ENCODE measurements around the gene ARMC3.
"Not testable (repeated sequence)": the region's sequence is repeated elsewhere in the genome, so short reads cannot be mapped to it uniquely, and the experiment has no call there.

ARMC3 gene

DNA sequence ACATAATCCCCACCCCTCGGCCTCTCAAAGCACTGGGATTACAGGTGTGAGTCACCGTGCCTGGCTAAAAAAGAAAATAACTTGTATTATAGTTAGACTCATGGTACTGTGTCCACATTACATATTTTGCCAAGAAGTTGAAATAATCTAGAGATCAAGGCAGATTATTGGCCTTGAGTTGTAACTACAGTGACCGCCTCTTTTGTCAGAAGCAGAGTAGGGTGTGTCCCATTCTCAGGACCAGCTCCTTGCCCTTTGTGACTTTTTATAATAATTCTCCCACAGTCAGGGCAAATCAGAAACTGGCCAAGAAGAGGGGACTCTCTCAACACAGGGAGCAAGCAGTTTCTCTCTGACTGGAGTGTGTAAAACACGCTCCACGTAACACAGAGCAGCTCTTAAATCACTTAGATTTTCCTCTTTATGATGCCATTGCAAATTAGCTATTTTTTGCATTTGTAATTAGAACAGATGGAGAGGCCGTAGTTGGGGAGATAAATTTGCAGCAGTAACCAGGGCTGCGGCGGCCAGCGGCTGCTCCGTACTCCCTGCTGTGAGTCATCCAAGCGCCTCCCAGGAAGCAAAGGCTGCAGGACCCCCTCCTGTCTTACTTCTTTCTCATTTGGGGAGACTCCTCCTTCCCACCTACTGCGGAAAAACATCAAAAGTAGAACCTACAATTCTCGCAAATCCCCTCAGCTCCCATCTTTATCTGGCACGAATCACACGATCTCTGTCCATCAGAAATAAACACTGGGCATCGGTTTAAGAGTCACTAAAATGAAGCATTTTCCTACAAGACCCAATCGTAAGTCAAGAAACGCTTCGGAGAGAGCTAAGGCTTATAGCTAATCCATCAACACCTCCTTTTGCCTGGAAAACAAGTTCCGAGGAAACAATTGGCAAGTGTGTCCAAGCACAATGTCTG is 135.5 kb downstream of the ARMC3 start:
- FAIRE-seq: no peak
- no peak for DNase-seq (ENCODE audit: insufficient read length, low spot score)
- no peak for TF ChIP-seq POLR2A (IDR thresholded peaks at IDR 0.05; ENCODE audit: low read depth, low read length)

DNA sequence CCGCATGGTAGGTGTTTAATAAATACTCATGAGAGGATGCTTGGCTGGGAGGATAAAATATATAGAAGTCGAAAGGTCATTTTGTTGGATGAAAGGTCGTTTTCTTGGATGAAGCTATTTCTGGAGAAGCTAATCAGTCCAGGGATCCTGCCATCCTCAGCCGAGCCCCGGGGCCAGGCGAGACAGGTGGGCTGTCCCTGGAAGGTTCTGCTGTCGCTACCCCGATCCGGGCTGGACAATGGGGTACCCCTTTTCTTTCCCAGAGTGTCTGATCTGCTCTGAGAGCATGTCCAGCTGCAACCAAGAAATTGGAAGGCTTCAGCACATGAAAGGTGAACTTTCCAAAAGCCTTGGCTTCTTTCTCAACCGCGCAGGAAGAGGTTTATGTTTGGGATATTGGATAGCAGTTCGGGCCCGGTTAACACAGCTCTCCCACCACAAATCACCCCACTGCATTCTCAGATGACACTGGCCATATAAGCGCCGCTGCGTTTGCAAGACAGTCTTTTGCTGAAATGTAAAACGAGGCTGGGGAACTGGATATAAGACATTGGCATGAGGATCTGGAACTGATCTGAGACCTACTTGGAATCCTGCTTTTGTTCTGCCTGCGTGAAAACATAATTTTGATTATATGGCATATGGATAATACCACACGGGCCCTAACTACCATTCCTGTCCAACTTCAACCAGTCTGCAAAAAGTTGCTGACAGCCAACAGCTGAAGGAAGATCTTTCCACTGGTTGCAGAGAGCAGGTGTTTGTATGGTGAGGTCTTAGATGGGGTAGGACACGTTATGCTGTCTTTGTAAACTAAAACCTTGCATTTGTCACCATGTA is 136.3 kb downstream of the ARMC3 start:
- DNase-seq (ENCODE audit: insufficient read length, low spot score) (no peak), FAIRE-seq (no peak)
- no peak for TF ChIP-seq POLR2A (IDR thresholded peaks at IDR 0.05; ENCODE audit: low read depth, low read length)

DNA sequence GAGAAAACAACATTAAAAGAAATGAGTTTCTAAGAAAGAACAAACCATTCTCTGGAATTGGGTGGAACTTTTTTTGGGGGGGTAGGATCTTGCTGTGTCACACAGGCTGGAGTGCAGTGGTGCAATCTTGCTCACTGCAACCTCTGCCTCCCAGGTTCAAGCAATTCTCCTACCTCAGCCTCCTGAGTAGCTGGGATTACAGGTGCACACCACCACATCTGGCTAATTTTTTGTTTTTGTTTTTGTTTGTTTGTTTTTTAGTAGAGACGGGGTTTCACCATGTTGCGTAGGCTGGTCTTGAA is 136.9 kb downstream of the ARMC3 start:
- DNase-seq (ENCODE audit: insufficient read length, low spot score); FAIRE-seq: not testable (repeated sequence)

DNA sequence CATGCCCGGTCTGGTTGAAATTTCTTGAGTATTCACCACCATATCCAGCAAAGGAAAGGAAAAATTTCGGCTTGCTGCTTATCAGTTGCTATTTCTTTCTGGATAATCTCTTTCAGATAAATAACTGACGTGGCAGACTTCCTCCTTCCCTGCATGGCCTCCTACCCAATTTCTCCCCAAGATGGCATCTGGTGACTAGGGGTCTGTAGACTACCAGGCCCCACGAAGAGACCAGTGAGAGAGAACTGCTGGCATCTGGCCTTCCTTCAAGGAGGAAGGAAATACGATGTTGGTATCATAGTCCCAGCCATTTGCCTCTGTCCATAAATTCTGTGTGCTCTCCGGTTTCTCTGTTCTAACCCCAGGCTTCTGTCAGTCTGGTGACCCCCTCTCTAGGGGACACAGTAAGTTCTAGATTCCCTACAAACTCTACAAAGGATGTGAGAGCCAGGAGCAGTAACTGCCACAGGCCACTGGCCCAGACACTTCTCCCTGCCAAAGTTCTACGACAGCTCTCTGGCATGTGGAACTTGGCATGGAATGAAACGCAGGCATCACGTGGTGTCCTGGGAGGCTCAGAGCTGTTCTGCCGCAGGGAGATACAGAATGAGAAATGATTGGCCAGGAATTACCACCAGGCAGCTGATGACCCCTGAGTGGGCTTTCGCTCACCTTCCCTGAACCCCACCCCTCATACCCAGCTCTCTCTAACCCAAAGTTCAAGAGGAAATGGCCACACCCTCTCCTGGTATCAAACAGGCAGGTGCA is 137.5 kb downstream of the ARMC3 start:
- no peak for FAIRE-seq
- TF ChIP-seq POLR2A (IDR thresholded peaks at IDR 0.05; ENCODE audit: low read depth, low read length): no peak
- peak; percentile 33 for DNase-seq (ENCODE audit: insufficient read length, low spot score)

DNA sequence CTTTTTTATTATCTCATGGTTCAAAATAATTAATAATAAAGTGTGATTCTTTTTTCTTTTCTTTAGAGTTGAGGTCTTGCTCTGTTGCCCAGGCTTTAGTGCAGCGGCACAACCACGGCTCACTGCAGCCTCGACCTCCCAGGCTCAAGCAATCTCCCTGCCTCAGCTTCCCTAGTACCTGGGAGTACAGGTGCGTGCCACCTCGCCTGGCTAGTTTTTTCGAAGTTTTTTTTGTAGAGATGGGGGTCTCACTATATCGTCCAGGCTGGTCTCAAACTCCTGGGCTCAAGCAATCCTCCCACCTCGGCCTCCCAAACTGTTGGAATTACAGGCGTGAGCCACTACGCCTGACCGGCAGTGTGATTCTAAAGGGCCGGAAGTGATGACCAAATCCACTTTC is 139.5 kb downstream of the ARMC3 start:
- TF ChIP-seq POLR2A (IDR thresholded peaks at IDR 0.05; ENCODE audit: low read depth, low read length): no peak
- FAIRE-seq (no peak), DNase-seq (ENCODE audit: insufficient read length, low spot score) (no peak)

DNA sequence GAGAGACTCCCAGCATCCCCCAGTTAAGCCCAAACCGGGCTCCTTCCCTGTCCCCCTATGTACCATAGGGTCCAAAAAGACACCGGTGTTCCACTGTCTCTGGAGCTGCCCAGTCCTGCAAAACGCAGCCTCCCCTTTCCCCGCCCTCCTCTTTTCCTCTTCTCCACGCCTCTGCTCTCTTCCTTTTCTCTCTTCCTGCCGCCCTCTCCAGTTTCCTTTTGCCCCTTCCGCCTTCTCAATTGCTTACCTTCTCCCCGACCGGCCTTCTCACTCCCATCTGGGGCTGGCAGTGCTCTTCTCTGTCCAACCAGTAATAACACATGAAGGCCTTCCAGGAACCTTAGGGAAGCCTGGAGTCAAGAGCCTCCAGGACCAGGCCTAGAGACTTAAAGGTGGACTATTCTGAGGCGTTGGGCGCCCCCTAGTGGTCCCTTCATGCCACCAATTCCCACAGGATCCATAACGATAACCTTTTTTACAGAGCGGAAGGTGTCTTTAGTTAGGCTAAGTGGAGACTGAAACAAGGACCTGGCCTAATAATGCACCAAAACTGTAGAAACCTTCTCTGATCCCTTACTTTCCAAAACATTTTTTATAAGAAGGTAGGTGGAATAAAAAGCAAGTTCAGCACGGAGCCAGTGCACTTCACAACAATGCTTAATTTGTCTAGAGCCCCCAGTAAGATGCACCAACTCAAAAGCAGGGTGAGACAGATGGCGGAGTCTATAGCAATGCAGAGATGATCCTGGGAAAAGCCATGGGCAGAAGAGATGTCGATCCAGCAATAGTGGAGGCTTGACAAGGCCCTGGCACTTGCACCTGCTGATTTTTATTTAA is 140.3 kb downstream of the ARMC3 start:
- FAIRE-seq (peak; percentile 73), DNase-seq (ENCODE audit: insufficient read length, low spot score) (peak; percentile 55)
- TF ChIP-seq POLR2A (IDR thresholded peaks at IDR 0.05; ENCODE audit: low read depth, low read length): no peak

DNA sequence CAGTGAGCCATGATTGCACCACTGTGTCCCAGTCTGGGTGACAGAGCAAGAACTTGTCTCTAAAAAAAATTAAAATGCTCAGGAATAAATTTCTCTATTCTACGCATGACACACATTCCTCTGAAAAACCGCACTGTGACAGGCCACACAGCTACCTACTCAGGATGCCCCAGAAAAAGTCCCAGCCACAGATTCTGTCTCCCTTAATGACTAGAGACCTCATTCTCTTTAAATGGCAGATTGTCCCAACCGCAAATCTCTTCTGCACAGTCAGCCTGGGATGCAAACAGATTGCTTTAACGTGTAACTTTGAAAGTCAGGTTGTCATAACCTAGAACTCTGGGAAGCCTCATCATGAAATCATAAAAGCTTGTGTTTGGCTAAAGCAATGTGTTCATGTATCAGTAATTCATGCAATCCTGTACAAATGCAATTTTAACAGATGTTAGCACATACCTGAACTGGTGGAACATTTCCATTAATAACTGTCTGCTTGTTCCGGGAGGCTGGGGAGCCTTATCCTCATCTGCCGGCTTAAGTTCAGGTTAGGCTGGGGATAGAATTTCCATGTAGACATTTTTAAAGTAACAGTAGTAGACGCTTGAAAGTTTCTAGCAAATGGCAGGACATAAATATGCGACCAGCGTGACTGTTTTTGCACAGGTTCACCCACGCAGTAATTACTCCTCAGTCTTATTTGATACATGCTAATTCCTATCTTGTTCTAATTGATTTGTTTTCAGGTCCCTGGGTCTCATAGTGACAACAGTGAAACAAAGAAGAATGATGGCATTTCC is 141.4 kb downstream of the ARMC3 start:
- FAIRE-seq (no peak), DNase-seq (ENCODE audit: insufficient read length, low spot score) (no peak)
- no peak for TF ChIP-seq POLR2A (IDR thresholded peaks at IDR 0.05; ENCODE audit: low read depth, low read length)

DNA sequence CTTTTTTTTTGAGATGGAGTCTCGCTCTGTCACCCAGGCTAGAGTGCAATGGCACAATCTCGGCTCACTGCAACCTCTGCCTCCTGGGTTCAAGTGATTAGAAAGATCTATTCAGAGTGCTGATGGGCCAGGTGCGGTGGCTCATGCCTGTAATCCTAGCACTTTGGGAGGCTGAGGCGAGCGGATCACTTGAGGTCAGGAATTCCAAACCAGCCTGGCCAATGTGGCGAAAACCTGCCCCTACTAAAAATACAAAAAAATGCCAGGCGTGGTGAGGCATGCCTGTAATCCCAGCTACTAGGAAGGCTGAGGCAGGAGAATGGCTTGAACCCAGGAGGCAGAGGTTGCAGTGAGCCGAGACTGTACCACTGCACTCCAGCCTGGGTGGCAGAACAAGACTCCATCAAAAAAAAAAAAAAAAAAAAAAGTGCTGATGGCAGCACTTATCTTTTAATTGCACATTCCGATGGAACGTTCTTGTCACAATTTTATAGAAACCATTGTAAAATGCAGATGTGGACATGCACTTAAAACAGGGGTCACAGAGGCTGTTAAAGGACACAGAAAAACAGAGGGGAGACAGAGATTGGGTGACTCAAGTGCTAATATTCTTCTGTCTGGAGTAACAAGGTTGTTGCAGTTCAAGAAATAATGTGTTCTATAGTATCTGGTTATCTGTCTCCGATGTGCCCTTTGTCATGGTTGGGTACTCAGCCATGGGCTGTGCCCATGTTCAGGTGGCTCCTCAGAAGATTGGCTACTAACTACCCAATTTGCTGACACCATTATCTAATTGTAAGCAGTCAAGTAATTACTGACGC is 142.4 kb downstream of the ARMC3 start:
- not testable (repeated sequence) for FAIRE-seq; DNase-seq (ENCODE audit: insufficient read length, low spot score)

DNA sequence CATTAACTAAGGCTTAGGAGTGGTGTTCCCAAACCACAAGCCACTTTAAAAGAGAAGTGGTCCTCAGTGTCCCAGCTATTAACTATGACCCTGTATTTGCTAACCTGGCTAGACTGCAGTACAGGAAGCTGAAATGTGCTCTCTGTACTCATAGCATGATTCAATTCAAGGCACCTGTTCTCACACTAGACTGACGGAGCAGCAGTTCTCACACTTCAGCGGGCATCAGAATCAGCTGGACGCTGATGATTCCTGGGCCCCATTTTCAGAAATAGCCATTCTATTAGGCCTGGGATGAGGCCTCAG is 143.0 kb downstream of the ARMC3 start:
- FAIRE-seq (no peak), DNase-seq (ENCODE audit: insufficient read length, low spot score) (no peak)
- no peak for TF ChIP-seq POLR2A (IDR thresholded peaks at IDR 0.05; ENCODE audit: low read depth, low read length)

DNA sequence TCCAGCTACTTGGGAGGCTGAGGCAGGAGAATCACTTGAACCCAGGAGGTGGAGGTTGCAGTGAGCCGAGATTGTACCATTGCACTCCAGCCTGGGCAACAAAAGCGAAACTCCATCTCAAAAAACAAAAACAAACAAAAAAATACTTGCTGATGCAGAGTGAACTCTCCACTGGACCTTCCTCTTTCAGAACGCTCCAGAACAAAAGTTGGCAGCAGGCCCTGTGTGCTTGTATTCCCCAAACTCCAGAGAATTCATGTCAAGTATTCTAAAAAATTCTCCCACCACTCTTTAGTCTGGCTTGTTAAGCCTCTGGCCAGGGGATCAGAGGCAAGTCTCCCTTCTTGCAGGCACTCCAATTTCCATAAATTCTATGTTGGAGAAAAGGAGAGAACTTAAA is 144.7 kb downstream of the ARMC3 start:
- not testable (repeated sequence) for DNase-seq (ENCODE audit: insufficient read length, low spot score); FAIRE-seq

DNA sequence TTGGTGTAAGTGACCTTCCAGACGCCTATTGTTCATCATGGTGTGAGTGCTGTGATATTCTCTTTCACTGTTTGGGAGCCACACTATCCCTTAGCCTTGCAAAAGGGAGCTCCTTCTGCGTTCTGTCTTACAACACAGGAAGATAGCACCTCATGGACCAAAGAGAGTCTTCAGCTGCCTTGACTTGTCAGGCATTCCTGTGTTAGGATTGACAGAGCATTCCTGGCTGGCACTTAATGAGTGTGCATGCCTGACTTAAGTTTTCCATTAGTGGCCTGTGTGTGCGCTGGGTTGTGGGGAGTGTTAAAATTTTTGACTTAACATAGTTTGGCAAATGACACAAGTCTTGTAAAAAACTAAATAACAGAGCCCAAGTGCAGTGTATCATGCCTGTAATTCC is 145.7 kb downstream of the ARMC3 start:
- no peak for FAIRE-seq
- no peak for DNase-seq (ENCODE audit: insufficient read length, low spot score)
- no peak for TF ChIP-seq POLR2A (IDR thresholded peaks at IDR 0.05; ENCODE audit: low read depth, low read length)

DNA sequence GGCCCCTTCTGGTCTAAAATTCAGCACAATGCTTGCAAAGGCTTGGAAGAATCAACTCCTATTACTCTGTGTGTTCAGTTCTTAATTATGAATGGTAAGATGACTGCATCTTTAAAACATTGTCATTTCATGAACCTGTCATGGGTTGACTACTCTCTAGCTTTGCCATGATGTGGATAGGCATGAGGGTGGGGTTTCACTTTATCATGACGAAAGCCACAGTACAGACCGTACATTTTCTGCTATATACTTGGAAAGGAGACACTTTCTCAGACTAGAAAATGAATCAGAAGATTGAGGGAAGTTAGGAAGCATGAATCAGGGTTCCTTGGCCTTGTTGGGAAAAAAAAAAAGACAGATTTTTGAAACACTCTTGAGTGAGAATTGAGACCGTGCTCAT is 147.8 kb downstream of the ARMC3 start:
- FAIRE-seq (no peak), DNase-seq (ENCODE audit: insufficient read length, low spot score) (no peak)
- TF ChIP-seq POLR2A (IDR thresholded peaks at IDR 0.05; ENCODE audit: low read depth, low read length): no peak
